ENCODE results near the gene IP6K2. TPM values are rescaled to one million over a fixed set of nuclear protein-coding genes. Genes with fewer than 3 reads are reported as not detected.
"Not testable (repeated sequence)": the region's sequence is repeated elsewhere in the genome, so short reads cannot be mapped to it uniquely, and the experiment has no call there.

The IP6K2 gene
- total RNA-seq, 2 experiments from 2014 or later, result 97.2 to 121 TPM

GRCh38 chr3:48743773-48744172 is 26.8 kb upstream of the IP6K2 start:
- Histone ChIP-seq H3K4me3 (ENCODE audit: low read length) (no peak overlapping the region), H3K27me3 (ENCODE audit: control insufficient read depth in 1 of 2, insufficient read depth in 2 of 2, low read length in 2 of 2) (no peaks in the 10 kb centered on the region), H3K36me3 (ENCODE audit: insufficient read depth, low read length) (peaks cover 16% of the 10 kb centered on the region), H3K4me1 (ENCODE audit: insufficient read depth, low read length) (peaks cover 6% of the 10 kb centered on the region), H3K9me3 (ENCODE audit: control insufficient read depth in 1 of 2, insufficient read depth in 1 of 2, low read length in 2 of 2) (no peaks in the 10 kb centered on the region), H3K27ac (ENCODE audit: low read depth in 1 of 2, low read length in 2 of 2) (no peak overlapping the region)
- DNase-seq, result no peak
- POLR2A ChIA-PET, result no interaction called here
- Mint-ChIP-seq H3K4me3 (no peak overlapping the region), H3K9me3 (no peaks in the 10 kb centered on the region), H3K36me3 (ENCODE audit: low read depth) (peaks cover 23% of the 10 kb centered on the region), H3K27ac (no peak overlapping the region), H3K4me1 (ENCODE audit: low read depth) (no peaks in the 10 kb centered on the region), H3K27me3 (no peaks in the 10 kb centered on the region)
- intact Hi-C loops (cut with DNase I, micrococcal nuclease), result no loop called here
- no peak for ATAC-seq (ENCODE audit: poor library complexity)
- CTCF ChIA-PET, result no interaction called here
- no peak for TF ChIP-seq CTCF (IDR thresholded peaks at IDR 0.05)

GRCh38 chr3:48741226-48741625 is 24.2 kb upstream of the IP6K2 start:
- H3K4me3 ChIP-seq (ENCODE audit: low read length); DNase-seq; ATAC-seq (ENCODE audit: poor library complexity); intact Hi-C loops (cut with DNase I, micrococcal nuclease); H3K36me3 ChIP-seq (ENCODE audit: insufficient read depth, low read length); H3K4me1 ChIP-seq (ENCODE audit: insufficient read depth, low read length); H3K4me3 Mint-ChIP-seq; H3K9me3 ChIP-seq (ENCODE audit: control insufficient read depth in 1 of 2, insufficient read depth in 1 of 2, low read length in 2 of 2); CTCF ChIA-PET; H3K27me3 ChIP-seq (ENCODE audit: control insufficient read depth in 1 of 2, insufficient read depth in 2 of 2, low read length in 2 of 2); H3K27me3 Mint-ChIP-seq; H3K9me3 Mint-ChIP-seq; H3K27ac Mint-ChIP-seq; H3K36me3 Mint-ChIP-seq (ENCODE audit: low read depth); H3K27ac ChIP-seq (ENCODE audit: low read depth in 1 of 2, low read length in 2 of 2); H3K4me1 Mint-ChIP-seq (ENCODE audit: low read depth): not testable (repeated sequence)
- POLR2A ChIA-PET, result interaction anchor here (0.7 kb wide), 1 partner anchor 599 kb away, joined by 4 read pairs; no protein-coding TSS in a partner anchor

GRCh38 chr3:48739955-48740823 is 23.2 kb upstream of the IP6K2 start:
- ChIA-PET POLR2A (interaction anchor here (0.6 to 0.9 kb wide), 3 partner anchors 23 to 179 kb away, joined by 3 to 4 read pairs (median 3); partner anchors contain the start of gene IP6K2), CTCF (interaction anchor here (0.6 to 1.5 kb wide), 9 partner anchors 9 to 527 kb away, joined by 3 to 6 read pairs (median 4); partner anchors contain the start of genes IP6K2 and NCKIPSD)
- Histone ChIP-seq H3K4me1 (ENCODE audit: insufficient read depth, low read length) (peaks cover 6% of the 10 kb centered on the region), H3K36me3 (ENCODE audit: insufficient read depth, low read length) (no peaks in the 10 kb centered on the region), H3K27me3 (ENCODE audit: control insufficient read depth in 1 of 2, insufficient read depth in 2 of 2, low read length in 2 of 2) (no peaks in the 10 kb centered on the region), H3K27ac (ENCODE audit: low read depth in 1 of 2, low read length in 2 of 2) (no peak overlapping the region), H3K9me3 (ENCODE audit: control insufficient read depth in 1 of 2, insufficient read depth in 1 of 2, low read length in 2 of 2) (no peaks in the 10 kb centered on the region), H3K4me3 (ENCODE audit: low read length) (no peak overlapping the region)
- ATAC-seq (ENCODE audit: poor library complexity) (peak; percentile 91), DNase-seq (peak; percentile 10 to 70 (median 42))
- Mint-ChIP-seq H3K4me1 (ENCODE audit: low read depth) (no peaks in the 10 kb centered on the region), H3K27me3 (no peaks in the 10 kb centered on the region), H3K4me3 (no peak overlapping the region), H3K27ac (no peak overlapping the region), H3K36me3 (ENCODE audit: low read depth) (no peaks in the 10 kb centered on the region), H3K9me3 (no peaks in the 10 kb centered on the region)
- peak; percentile 57 for TF ChIP-seq CTCF (IDR thresholded peaks at IDR 0.05)
- intact Hi-C loops (cut with DNase I, micrococcal nuclease), result no loop called here

Data from CD4-positive, alpha-beta T cell (primary cell).